Panc1 (cell line): Measurements from ENCODE around the gene ZBED1. TPM values are rescaled to one million over a fixed set of nuclear protein-coding genes. Genes with fewer than 3 reads are reported as not detected.

Experiments used
- ATAC-seq: fragments of 200-7000 bp; cut with Tn5 transposase; 2 replicates; pipeline ENCODE4 v1.9.1; 2020; ENCODE audit warnings: mild to moderate bottlenecking, moderate library complexity
- BruUV-seq: library from RNA; stranded (reverse); fragments of 400-500 nt; replicated peaks from 2 replicates; lab custom pipeline; 2021; lab: Mats Ljungman, UMichigan
- CTCF ChIA-PET: fragments of 300-600 bp; sonication (Branson Sonifier 250); formaldehyde crosslinking; loops from one replicate; lab custom pipeline; 2022; ENCODE audit warnings: antibody characterized with exemption; lab: Charles Lee
- POLR2A ChIA-PET: fragments of 300-600 bp; sonication (Branson Sonifier 250); formaldehyde crosslinking; loops from one replicate; lab custom pipeline; 2022; ENCODE audit warnings: antibody characterized with exemption; lab: Charles Lee
- DNase-seq: peaks from one replicate; pipeline ENCODE4 v3.0.0-alpha.2; 2010; ENCODE audit warnings: low read depth, low spot score
- H3K27ac ChIP-seq: 2 replicates; pipeline ENCODE4 v1.5.1; 2011; ENCODE audit warnings: mild to moderate bottlenecking, low read length, inconsistent platforms
- H3K27me3 ChIP-seq: fragments of 200-500 bp; sonication (Bioruptor generic); 2 replicates; pipeline ENCODE4 v1.6.0; 2014; ENCODE audit warnings: low read length, inconsistent platforms; ENCODE audit not compliant: control insufficient read depth, insufficient read depth
- H3K36me3 ChIP-seq: fragments of 200-500 bp; sonication (Bioruptor generic); 2 replicates; pipeline ENCODE4 v1.5.1; 2014; ENCODE audit warnings: inconsistent platforms, mild to moderate bottlenecking, low read length, moderate library complexity; ENCODE audit not compliant: control insufficient read depth, insufficient read depth
- H3K4me1 ChIP-seq: 2 replicates; pipeline ENCODE4 v1.5.1; 2011; ENCODE audit warnings: inconsistent platforms, mild to moderate bottlenecking, low read length, moderate library complexity; ENCODE audit not compliant: control insufficient read depth, insufficient read depth
- H3K4me3 ChIP-seq, 2 experiments: 2 replicates each; pipeline ENCODE4 v1.5.1; 2011 to 2012; ENCODE audit warnings: low read depth in 2 of 2, low read length in 2 of 2, mild to moderate bottlenecking in 2 of 2, inconsistent platforms in 1 of 2, moderate library complexity in 1 of 2
- H3K9me3 ChIP-seq: fragments of 200-500 bp; sonication (Bioruptor generic); 2 replicates; pipeline ENCODE4 v1.5.1; 2014; ENCODE audit warnings: low read depth, mild to moderate bottlenecking, inconsistent platforms, low read length, moderate library complexity; ENCODE audit not compliant: control insufficient read depth, insufficient read depth
- CTCF ChIP-seq: fragments of 450-650 bp; IDR thresholded peaks from 2 replicates; pipeline ENCODE4 v1.5.1; 2017; ENCODE audit warnings: mild to moderate bottlenecking
- POLR2AphosphoS5 ChIP-seq: IDR thresholded peaks from 2 replicates; pipeline ENCODE4 v1.6.1; 2012; ENCODE audit warnings: mild to moderate bottlenecking, low read depth, low read length, moderate library complexity
- REST ChIP-seq, 2 experiments: IDR thresholded peaks; 2 replicates each; pipeline ENCODE4 v1.6.1; 2011 to 2012; ENCODE audit warnings: low read depth in 2 of 2, control low read depth in 1 of 2, low read length in 1 of 2, mild to moderate bottlenecking in 1 of 2, moderate library complexity in 1 of 2; ENCODE audit not compliant: insufficient read depth in 1 of 2
- SIN3A ChIP-seq: IDR thresholded peaks from 2 replicates; pipeline ENCODE4 v1.6.1; 2012; ENCODE audit warnings: low read depth, mild to moderate bottlenecking, low read length, moderate library complexity, borderline replicate concordance; ENCODE audit not compliant: insufficient read depth
- TCF7L2 ChIP-seq: IDR thresholded peaks from 2 replicates; pipeline ENCODE4 v1.6.1; 2011; ENCODE audit warnings: mild to moderate bottlenecking, low read depth, low read length, inconsistent platforms
- in situ Hi-C: cut with HindIII; loops from 2 replicates; pipeline ENCODE4 v1.10.0; 2016; ENCODE audit warnings: low sequenced_read_pairs, low pct_unique_long_range_greater_than_20kb
- intact Hi-C: fragments of 100-400 bp; cut with micrococcal nuclease; formaldehyde crosslinking; loops from one replicate; pipeline ENCODE4 v1.10.0; 2022; ENCODE audit not compliant: unreplicated experiment
- total RNA-seq: library from RNA; stranded (reverse); gene quantifications from one replicate; pipeline ENCODE4 v1.2.1, GENCODE V29; 2021; ENCODE audit not compliant: unreplicated experiment

The ZBED1 gene
- total RNA-seq, 1 experiment from 2014 or later = 23.9 TPM

GRCh38 chrX:2486476-2487133, 14.2 kb downstream of the ZBED1 start:
- intact Hi-C loops (no loop called here), in situ Hi-C loops (no loop called here)
- DNase-seq = no peak
- no peaks in the 10 kb centered on the region for H3K36me3 ChIP-seq
- ATAC-seq = no peak
- H3K27me3 ChIP-seq = no peaks in the 10 kb centered on the region
- H3K4me1 ChIP-seq = no peaks in the 10 kb centered on the region
- ChIA-PET POLR2A (no interaction called here), CTCF (no interaction called here)
- H3K4me3 ChIP-seq = no peak overlapping the region
- no peak overlapping the region for H3K27ac ChIP-seq
- TF ChIP-seq REST (IDR thresholded peaks at IDR 0.05; ENCODE audit: insufficient read depth in 1 of 2, low read depth in 2 of 2, low read length in 1 of 2) = no peak
- no peaks in the 10 kb centered on the region for H3K9me3 ChIP-seq
- BruUV-seq = no TSS peak

GRCh38 chrX:2485789-2486345, 14.9 kb downstream of the ZBED1 start:
- BruUV-seq = no TSS peak
- no peak overlapping the region for H3K27ac ChIP-seq
- DNase-seq (no peak), ATAC-seq (no peak)
- intact Hi-C loops (no loop called here), in situ Hi-C loops (no loop called here)
- no peaks in the 10 kb centered on the region for H3K36me3 ChIP-seq
- H3K4me1 ChIP-seq = no peaks in the 10 kb centered on the region
- no peak for TF ChIP-seq POLR2AphosphoS5
- TF ChIP-seq TCF7L2 = no peak
- no peak for TF ChIP-seq SIN3A
- no peak for TF ChIP-seq CTCF
- TF ChIP-seq REST (IDR thresholded peaks at IDR 0.05; ENCODE audit: insufficient read depth in 1 of 2, low read depth in 2 of 2, low read length in 1 of 2) = no peak
- H3K4me3 ChIP-seq = no peak overlapping the region
- H3K27me3 ChIP-seq = no peaks in the 10 kb centered on the region
- CTCF ChIA-PET = no interaction called here
- no peaks in the 10 kb centered on the region for H3K9me3 ChIP-seq
- POLR2A ChIA-PET = no interaction called here
